ENCODE data around the gene PROCA1. TPM values are rescaled to one million over a fixed set of nuclear protein-coding genes. Genes with fewer than 3 reads are reported as not detected.

PROCA1 gene
- polyA plus RNA-seq, 1 experiment, result 0.52 TPM

- Histone ChIP-seq H3K27me3 (ENCODE audit: control insufficient read depth, insufficient read depth, low read length) (no peaks in the 10 kb centered on the region), H3K4me3 (ENCODE audit: low read depth, low read length) (no peak overlapping the region), H3K27ac (ENCODE audit: low read depth, low read length) (no peak overlapping the region), H3K9me3 (ENCODE audit: control insufficient read depth, insufficient read depth, low read length) (no peaks in the 10 kb centered on the region)
- TF ChIP-seq CTCF (IDR thresholded peaks at IDR 0.05; ENCODE audit: low read depth, low read length), result no peak
- no peak for DNase-seq (ENCODE audit: low read depth, low spot score)
- ChIA-PET POLR2A (no interaction called here), CTCF (interaction anchor here (1.2 kb wide), 1 partner anchor 29 kb away, joined by 3 read pairs; no protein-coding TSS in a partner anchor)
Observed at GRCh38 chr17:28756049-28756804, 44.5 kb upstream of the PROCA1 start.

- CTCF ChIA-PET, result interaction anchor here (7.3 kb wide), 1 partner anchor 7 kb away, joined by 100 read pairs; no protein-coding TSS in a partner anchor
- no peak for DNase-seq (ENCODE audit: low read depth, low spot score)
Observed at GRCh38 chr17:28755486-28755885, 43.8 kb upstream of the PROCA1 start.

GRCh38 chr17:28751600-28752366 lies 40.1 kb upstream of the PROCA1 start:
- POLR2A ChIA-PET, result interaction anchor here (2.6 kb wide), 1 partner anchor 25 kb away, joined by 12 read pairs; no protein-coding TSS in a partner anchor

More at GRCh38 chr17:28755486-28755885, 43.8 kb upstream of the PROCA1 start:
- TF ChIP-seq CTCF (IDR thresholded peaks at IDR 0.05; ENCODE audit: low read depth, low read length), result no peak
- Histone ChIP-seq H3K27ac (ENCODE audit: low read depth, low read length) (no peak overlapping the region), H3K9me3 (ENCODE audit: control insufficient read depth, insufficient read depth, low read length) (no peaks in the 10 kb centered on the region), H3K27me3 (ENCODE audit: control insufficient read depth, insufficient read depth, low read length) (no peaks in the 10 kb centered on the region), H3K4me3 (ENCODE audit: low read depth, low read length) (no peak overlapping the region)
- POLR2A ChIA-PET, result no interaction called here

GRCh38 chr17:28750178-28751047 lies 38.7 kb upstream of the PROCA1 start:
- CTCF ChIA-PET, result interaction anchor here (0.6 to 15.1 kb wide), 26 partner anchors 10 to 199 kb away, joined by 3 to 193 read pairs (median 4); partner anchors contain the start of genes FAM222B, NEK8, RPL23A and TLCD1
- DNase-seq (ENCODE audit: low read depth, low spot score), result peak; percentile 88
- peak overlapping the region; percentile 11 for H3K27ac ChIP-seq (ENCODE audit: low read depth, low read length)
- no peaks in the 10 kb centered on the region; the same call in 1 of the 2 replicates for H3K9me3 ChIP-seq (ENCODE audit: control insufficient read depth, insufficient read depth, low read length)
- no peaks in the 10 kb centered on the region for H3K27me3 ChIP-seq (ENCODE audit: control insufficient read depth, insufficient read depth, low read length)
- no peak overlapping the region for H3K4me3 ChIP-seq (ENCODE audit: low read depth, low read length)
- POLR2A ChIA-PET, result interaction anchor here (1.7 to 2.9 kb wide), 2 partner anchors 23 to 31 kb away, joined by 7 to 23 read pairs; partner anchors contain the start of genes RPL23A and TLCD1
- TF ChIP-seq CTCF (IDR thresholded peaks at IDR 0.05; ENCODE audit: low read depth, low read length), result peak; percentile 100

More at GRCh38 chr17:28751600-28752366, 40.1 kb upstream of the PROCA1 start:
- Histone ChIP-seq H3K27me3 (ENCODE audit: control insufficient read depth, insufficient read depth, low read length) (no peaks in the 10 kb centered on the region), H3K4me3 (ENCODE audit: low read depth, low read length) (no peak overlapping the region), H3K27ac (ENCODE audit: low read depth, low read length) (no peak overlapping the region), H3K9me3 (ENCODE audit: control insufficient read depth, insufficient read depth, low read length) (no peaks in the 10 kb centered on the region)
- DNase-seq (ENCODE audit: low read depth, low spot score), result no peak
- no peak for TF ChIP-seq CTCF (IDR thresholded peaks at IDR 0.05; ENCODE audit: low read depth, low read length)
- CTCF ChIA-PET, result interaction anchor here (0.6 to 15.1 kb wide), 8 partner anchors 11 to 227 kb away, joined by 3 to 193 read pairs (median 6); partner anchors contain the start of genes NEK8 and TLCD1

All from AG04450 (cell line).